Measurements from ENCODE around the gene DBNL.
A peak's percentile ranks its signal among the peaks of the same experiment; 100 is the strongest.

Gene DBNL

GRCh38 chr7:44082541-44083207 is 38.2 kb downstream of the DBNL start:
- peak; percentile 99 for DNase-seq (ENCODE audit: low read depth)
- TF ChIP-seq CTCF (IDR thresholded peaks at IDR 0.05; ENCODE audit: low read length, missing control alignments), result no peak
- peak overlapping the region; percentile 80 for H3K4me3 ChIP-seq (replicated peaks; ENCODE audit: low read depth, low read length)

GRCh38 chr7:44083796-44084195 is 39.3 kb downstream of the DBNL start:
- no peak for TF ChIP-seq CTCF (IDR thresholded peaks at IDR 0.05; ENCODE audit: low read length, missing control alignments)
- DNase-seq (ENCODE audit: low read depth), result no peak
- H3K4me3 ChIP-seq (replicated peaks; ENCODE audit: low read depth, low read length), result no peak overlapping the region

- no peak for TF ChIP-seq CTCF (IDR thresholded peaks at IDR 0.05; ENCODE audit: low read length, missing control alignments)
- no peak overlapping the region for H3K4me3 ChIP-seq (replicated peaks; ENCODE audit: low read depth, low read length)
- DNase-seq (ENCODE audit: low read depth), result no peak
These were observed 40.2 kb downstream of the DBNL start for GRCh38 chr7:44084701-44085100.

- H3K4me3 ChIP-seq (replicated peaks; ENCODE audit: low read depth, low read length), result no peak overlapping the region
- no peak for DNase-seq (ENCODE audit: low read depth)
- peak; percentile 9 for TF ChIP-seq CTCF (IDR thresholded peaks at IDR 0.05; ENCODE audit: low read length, missing control alignments)
These were observed 41.0 kb downstream of the DBNL start for GRCh38 chr7:44085546-44085945.

- TF ChIP-seq CTCF (IDR thresholded peaks at IDR 0.05; ENCODE audit: low read length, missing control alignments), result no peak
- H3K4me3 ChIP-seq (replicated peaks; ENCODE audit: low read depth, low read length), result no peak overlapping the region
- DNase-seq (ENCODE audit: low read depth), result no peak
These were observed 42.1 kb downstream of the DBNL start for GRCh38 chr7:44086627-44087026.

GRCh38 chr7:44087911-44088838 is 43.7 kb downstream of the DBNL start:
- peak; percentile 75 for DNase-seq (ENCODE audit: low read depth)
- no peak overlapping the region for H3K4me3 ChIP-seq (replicated peaks; ENCODE audit: low read depth, low read length)
- no peak for TF ChIP-seq CTCF (IDR thresholded peaks at IDR 0.05; ENCODE audit: low read length, missing control alignments)

All from fibroblast of pulmonary artery (primary cell).